ENCODE measurements around the gene SMAD2. TPM values are rescaled to one million over a fixed set of nuclear protein-coding genes. Genes with fewer than 3 reads are reported as not detected.

The SMAD2 gene
- total RNA-seq, 1 experiment from 2014 or later: 121 TPM

GRCh38 chr18:47917923-47918610 lies 12.4 kb downstream of the SMAD2 start:
- H3K14ac ChIP-seq (ENCODE audit: insufficient read depth, low read length): no peak overlapping the region
- Mint-ChIP-seq H3K9me3 (no peaks in the 10 kb centered on the region), H3K4me3 (peak overlapping the region; percentile 39 to 65), H3K4me1 (peaks cover 77 to 87% of the 10 kb centered on the region in 2 experiments), H3K27ac (peak overlapping the region; percentile 68 to 96 (median 91)), H3K36me3 (ENCODE audit: insufficient read depth in 1 of 3, low read depth in 3 of 3) (no peaks in the 10 kb centered on the region; a peak in 1 of 7 replicates), H3K27me3 (ENCODE audit: low read depth) (no peaks in the 10 kb centered on the region)
- H2BK120ac ChIP-seq (ENCODE audit: low read depth, low read length, poor library complexity, severe bottlenecking): no peak overlapping the region
- H2BK12ac ChIP-seq (ENCODE audit: insufficient read length, low read depth, low read length): no peak overlapping the region
- no peaks in the 10 kb centered on the region for H4K20me1 ChIP-seq (ENCODE audit: control insufficient read depth, insufficient read depth, insufficient read length)
- H3K23ac ChIP-seq (ENCODE audit: insufficient read length, low read depth, low read length): no peak overlapping the region
- no peak overlapping the region for H4K5ac ChIP-seq (ENCODE audit: insufficient read length, low read depth, low read length)
- no peak overlapping the region for H2BK20ac ChIP-seq (ENCODE audit: low read depth, low read length, poor library complexity, severe bottlenecking)
- H3K4me1 ChIP-seq (ENCODE audit: insufficient read depth, low read length): peaks cover 9% of the 10 kb centered on the region
- H3K9me3 ChIP-seq (ENCODE audit: control insufficient read depth, low read depth, low read length): no peaks in the 10 kb centered on the region
- no peak overlapping the region for H3K9ac ChIP-seq (ENCODE audit: extremely low read depth, insufficient read length, low read length)
- no peak overlapping the region for H2AFZ ChIP-seq (ENCODE audit: low read length)
- H3K27ac ChIP-seq (ENCODE audit: insufficient read length, low read depth, low read length): peak overlapping the region; percentile 46
- peaks cover 53% of the 10 kb centered on the region; the same call in 1 of the 2 replicates for H3K79me2 ChIP-seq (ENCODE audit: insufficient read depth, low read length)
- no peaks in the 10 kb centered on the region for H3K79me1 ChIP-seq (ENCODE audit: insufficient read depth, low read depth, low read length, poor library complexity, severe bottlenecking)
- no peak for TF ChIP-seq CTCF (conservative IDR thresholded peaks at IDR 0.05)
- H3K4ac ChIP-seq (ENCODE audit: low read depth, low read length): no peak overlapping the region
- no CpG with 5 or more reads among the region's 8 CpGs for WGBS (ENCODE audit: extremely low coverage, insufficient read length, low lambda C conversion rate)
- H3K56ac ChIP-seq (ENCODE audit: insufficient read length, low read depth, low read length): no peak overlapping the region
- H4K8ac ChIP-seq (replicated peaks; ENCODE audit: insufficient read length, low read depth, low read length): no peak overlapping the region
- H2AK5ac ChIP-seq (ENCODE audit: insufficient read length, low read length): no peak overlapping the region
- no peaks in the 10 kb centered on the region for H3K27me3 ChIP-seq (ENCODE audit: insufficient read depth, low read length)
- no peak overlapping the region for H3K18ac ChIP-seq (ENCODE audit: insufficient read length, low read depth, low read length)
- H3K23me2 ChIP-seq (ENCODE audit: insufficient read length, low read depth, low read length, poor library complexity, severe bottlenecking): peaks cover 4% of the 10 kb centered on the region
- H3K4me2 ChIP-seq (ENCODE audit: insufficient read depth, insufficient read length, low read length): peak overlapping the region; percentile 50
- no peak overlapping the region for H2BK15ac ChIP-seq (ENCODE audit: low read depth, low read length)
- H4K91ac ChIP-seq (ENCODE audit: insufficient read length, low read depth, low read length): no peak overlapping the region
- peak; percentile 48 for DNase-seq
- no peak overlapping the region for H2BK5ac ChIP-seq (ENCODE audit: insufficient read length, low read length)
- H3T11ph ChIP-seq (ENCODE audit: low read length): no peak overlapping the region

Measured in H9 (cell line).